Measurements from ENCODE around the gene AFF3.

The AFF3 gene

GRCh38 chr2:99645960-99646359 is 496.4 kb downstream of the AFF3 start:
- Histone ChIP-seq H3K27me3 (ENCODE audit: control insufficient read depth, insufficient read depth, low read length, poor library complexity, severe bottlenecking) (no peaks in the 10 kb centered on the region), H3K27ac (ENCODE audit: insufficient read depth, low read depth, low read length, poor library complexity, severe bottlenecking) (no peak overlapping the region), H3K4me1 (ENCODE audit: control insufficient read depth, insufficient read depth, low read length) (no peaks in the 10 kb centered on the region), H3K36me3 (ENCODE audit: control insufficient read depth, insufficient read depth, low read length) (no peaks in the 10 kb centered on the region), H3K9me3 (ENCODE audit: control insufficient read depth, low read length) (no peaks in the 10 kb centered on the region), H3K4me3 (ENCODE audit: insufficient read depth, low read depth, low read length) (no peak overlapping the region)
- WGBS, 2 experiments = 94 to 96% methylated on average over 2 of the region's 2 CpGs

- H3K4me1 ChIP-seq (ENCODE audit: control insufficient read depth, insufficient read depth, low read length) = no peaks in the 10 kb centered on the region
- no peak overlapping the region for H3K27ac ChIP-seq (ENCODE audit: insufficient read depth, low read depth, low read length, poor library complexity, severe bottlenecking)
- H3K36me3 ChIP-seq (ENCODE audit: control insufficient read depth, insufficient read depth, low read length) = no peaks in the 10 kb centered on the region
- H3K27me3 ChIP-seq (ENCODE audit: control insufficient read depth, insufficient read depth, low read length, poor library complexity, severe bottlenecking) = no peaks in the 10 kb centered on the region
- no peaks in the 10 kb centered on the region for H3K9me3 ChIP-seq (ENCODE audit: control insufficient read depth, low read length)
- H3K4me3 ChIP-seq (ENCODE audit: insufficient read depth, low read depth, low read length) = no peak overlapping the region
- 94% methylated on average over 5 of the region's 5 CpGs for WGBS, 2 experiments
These were observed 498.0 kb downstream of the AFF3 start for GRCh38 chr2:99644419-99644787.

- 93 to 94% methylated on average over 9 of the region's 9 CpGs for WGBS, 2 experiments
- no peak overlapping the region for H3K27ac ChIP-seq (ENCODE audit: insufficient read depth, low read depth, low read length, poor library complexity, severe bottlenecking)
- no peaks in the 10 kb centered on the region for H3K27me3 ChIP-seq (ENCODE audit: control insufficient read depth, insufficient read depth, low read length, poor library complexity, severe bottlenecking)
- no peaks in the 10 kb centered on the region for H3K36me3 ChIP-seq (ENCODE audit: control insufficient read depth, insufficient read depth, low read length)
- H3K9me3 ChIP-seq (ENCODE audit: control insufficient read depth, low read length) = no peaks in the 10 kb centered on the region
- no peak overlapping the region for H3K4me3 ChIP-seq (ENCODE audit: insufficient read depth, low read depth, low read length)
- H3K4me1 ChIP-seq (ENCODE audit: control insufficient read depth, insufficient read depth, low read length) = no peaks in the 10 kb centered on the region
These were observed 498.5 kb downstream of the AFF3 start for GRCh38 chr2:99643787-99644418.

DNA sequence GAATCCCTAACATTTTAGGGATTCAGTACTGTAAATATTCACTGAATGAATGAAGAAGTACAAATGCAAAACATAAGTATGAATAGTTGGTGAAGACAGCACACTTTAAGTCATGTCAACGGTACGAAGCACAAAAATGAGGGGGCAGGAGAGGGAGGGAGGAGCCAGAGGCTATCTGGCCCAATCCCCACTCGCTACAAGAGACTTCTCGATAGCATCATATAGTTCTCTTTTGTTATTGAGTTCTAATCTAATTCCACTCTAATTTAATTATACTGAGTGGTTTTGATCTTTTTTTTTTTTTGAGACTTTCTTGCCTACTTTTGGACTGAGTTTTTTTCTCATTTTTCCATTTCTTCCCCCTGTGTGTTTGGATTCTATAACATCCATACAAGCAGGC is 500.4 kb downstream of the AFF3 start:
- WGBS, 2 experiments = 92% methylated on average over 2 to 3 of the region's 4 CpGs
- Histone ChIP-seq H3K4me3 (ENCODE audit: insufficient read depth, low read depth, low read length) (no peak overlapping the region), H3K36me3 (ENCODE audit: control insufficient read depth, insufficient read depth, low read length) (no peaks in the 10 kb centered on the region), H3K27me3 (ENCODE audit: control insufficient read depth, insufficient read depth, low read length, poor library complexity, severe bottlenecking) (no peaks in the 10 kb centered on the region), H3K4me1 (ENCODE audit: control insufficient read depth, insufficient read depth, low read length) (no peaks in the 10 kb centered on the region), H3K9me3 (ENCODE audit: control insufficient read depth, low read length) (no peaks in the 10 kb centered on the region), H3K27ac (ENCODE audit: insufficient read depth, low read depth, low read length, poor library complexity, severe bottlenecking) (no peak overlapping the region)

DNA sequence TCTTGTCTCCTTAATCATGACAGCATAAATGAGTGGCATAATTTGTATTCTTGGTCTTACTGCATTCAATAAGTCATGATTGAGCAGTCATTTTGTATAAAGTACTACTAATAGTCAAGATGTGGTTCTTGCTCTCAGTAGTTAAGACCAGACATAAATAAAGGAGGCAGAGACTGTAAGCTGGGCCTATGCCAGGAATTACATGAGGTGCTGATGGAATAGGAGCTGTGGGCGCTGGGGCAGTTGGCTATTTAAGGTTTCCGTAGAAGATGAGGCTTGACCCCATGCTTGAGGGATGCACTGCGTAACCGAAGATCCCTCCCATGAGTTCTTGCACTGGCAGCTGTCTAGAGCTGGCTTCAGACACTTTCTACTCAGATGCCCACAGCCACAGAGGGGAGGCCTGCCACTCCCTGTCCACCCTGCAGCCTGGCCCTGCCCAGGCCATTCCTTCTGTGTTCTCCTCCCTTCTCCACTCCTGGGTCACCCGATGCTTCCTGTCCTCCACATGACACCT is 501.7 kb downstream of the AFF3 start:
- WGBS, 2 experiments = 94 to 96% methylated on average over 5 of the region's 5 CpGs
- Histone ChIP-seq H3K9me3 (ENCODE audit: control insufficient read depth, low read length) (no peaks in the 10 kb centered on the region), H3K27ac (ENCODE audit: insufficient read depth, low read depth, low read length, poor library complexity, severe bottlenecking) (no peak overlapping the region), H3K36me3 (ENCODE audit: control insufficient read depth, insufficient read depth, low read length) (no peaks in the 10 kb centered on the region), H3K4me1 (ENCODE audit: control insufficient read depth, insufficient read depth, low read length) (no peaks in the 10 kb centered on the region), H3K27me3 (ENCODE audit: control insufficient read depth, insufficient read depth, low read length, poor library complexity, severe bottlenecking) (no peaks in the 10 kb centered on the region), H3K4me3 (ENCODE audit: insufficient read depth, low read depth, low read length) (no peak overlapping the region)

DNA sequence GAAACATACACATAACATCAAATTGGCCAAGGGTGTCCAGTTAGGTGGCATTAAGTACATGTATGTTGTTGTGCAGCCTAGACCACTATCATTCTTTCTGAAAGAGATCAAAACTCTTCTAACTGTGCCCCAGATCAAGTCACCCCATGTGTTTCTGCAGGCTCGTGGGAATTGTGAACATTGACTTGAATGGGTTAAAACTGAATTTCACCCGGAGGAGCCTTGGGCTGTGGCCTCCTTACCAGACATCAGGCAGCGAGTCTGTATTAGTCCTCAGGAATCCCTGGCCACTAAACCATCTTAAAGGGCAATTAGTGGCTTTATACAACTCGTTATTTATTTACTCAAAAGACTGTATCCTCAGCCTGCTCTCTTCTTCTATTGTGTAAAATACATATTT is 503.6 kb downstream of the AFF3 start:
- 90 to 93% methylated on average over 4 of the region's 4 CpGs for WGBS, 2 experiments
- Histone ChIP-seq H3K4me1 (ENCODE audit: control insufficient read depth, insufficient read depth, low read length) (no peaks in the 10 kb centered on the region), H3K27ac (ENCODE audit: insufficient read depth, low read depth, low read length, poor library complexity, severe bottlenecking) (no peak overlapping the region), H3K4me3 (ENCODE audit: insufficient read depth, low read depth, low read length) (no peak overlapping the region), H3K36me3 (ENCODE audit: control insufficient read depth, insufficient read depth, low read length) (no peaks in the 10 kb centered on the region), H3K27me3 (ENCODE audit: control insufficient read depth, insufficient read depth, low read length, poor library complexity, severe bottlenecking) (no peaks in the 10 kb centered on the region), H3K9me3 (ENCODE audit: control insufficient read depth, low read length) (no peaks in the 10 kb centered on the region)

GRCh38 chr2:99637159-99637697 is 505.2 kb downstream of the AFF3 start:
- Histone ChIP-seq H3K27ac (ENCODE audit: insufficient read depth, low read depth, low read length, poor library complexity, severe bottlenecking) (no peak overlapping the region), H3K9me3 (ENCODE audit: control insufficient read depth, low read length) (no peaks in the 10 kb centered on the region), H3K4me3 (ENCODE audit: insufficient read depth, low read depth, low read length) (no peak overlapping the region), H3K27me3 (ENCODE audit: control insufficient read depth, insufficient read depth, low read length, poor library complexity, severe bottlenecking) (no peaks in the 10 kb centered on the region), H3K4me1 (ENCODE audit: control insufficient read depth, insufficient read depth, low read length) (no peaks in the 10 kb centered on the region), H3K36me3 (ENCODE audit: control insufficient read depth, insufficient read depth, low read length) (no peaks in the 10 kb centered on the region)
- WGBS, 2 experiments = 93 to 95% methylated on average over 7 of the region's 7 CpGs

GRCh38 chr2:99636144-99637034 is 506.0 kb downstream of the AFF3 start:
- H3K4me3 ChIP-seq (ENCODE audit: insufficient read depth, low read depth, low read length) = no peak overlapping the region
- WGBS, 2 experiments = 93% methylated on average over 19 of the region's 19 CpGs
- no peak overlapping the region for H3K27ac ChIP-seq (ENCODE audit: insufficient read depth, low read depth, low read length, poor library complexity, severe bottlenecking)

GRCh38 chr2:99635710-99636109 is 506.7 kb downstream of the AFF3 start:
- no peaks in the 10 kb centered on the region for H3K36me3 ChIP-seq (ENCODE audit: control insufficient read depth, insufficient read depth, low read length)
- no peaks in the 10 kb centered on the region for H3K27me3 ChIP-seq (ENCODE audit: control insufficient read depth, insufficient read depth, low read length, poor library complexity, severe bottlenecking)
- WGBS, 2 experiments = 94 to 96% methylated on average over 4 of the region's 4 CpGs
- no peak overlapping the region for H3K27ac ChIP-seq (ENCODE audit: insufficient read depth, low read depth, low read length, poor library complexity, severe bottlenecking)
- H3K4me1 ChIP-seq (ENCODE audit: control insufficient read depth, insufficient read depth, low read length) = no peaks in the 10 kb centered on the region
- no peak overlapping the region for H3K4me3 ChIP-seq (ENCODE audit: insufficient read depth, low read depth, low read length)
- H3K9me3 ChIP-seq (ENCODE audit: control insufficient read depth, low read length) = no peaks in the 10 kb centered on the region

More at GRCh38 chr2:99636144-99637034, 506.0 kb downstream of the AFF3 start:
- Histone ChIP-seq H3K27me3 (ENCODE audit: control insufficient read depth, insufficient read depth, low read length, poor library complexity, severe bottlenecking) (no peaks in the 10 kb centered on the region), H3K4me1 (ENCODE audit: control insufficient read depth, insufficient read depth, low read length) (no peaks in the 10 kb centered on the region), H3K9me3 (ENCODE audit: control insufficient read depth, low read length) (no peaks in the 10 kb centered on the region), H3K36me3 (ENCODE audit: control insufficient read depth, insufficient read depth, low read length) (no peaks in the 10 kb centered on the region)

DNA sequence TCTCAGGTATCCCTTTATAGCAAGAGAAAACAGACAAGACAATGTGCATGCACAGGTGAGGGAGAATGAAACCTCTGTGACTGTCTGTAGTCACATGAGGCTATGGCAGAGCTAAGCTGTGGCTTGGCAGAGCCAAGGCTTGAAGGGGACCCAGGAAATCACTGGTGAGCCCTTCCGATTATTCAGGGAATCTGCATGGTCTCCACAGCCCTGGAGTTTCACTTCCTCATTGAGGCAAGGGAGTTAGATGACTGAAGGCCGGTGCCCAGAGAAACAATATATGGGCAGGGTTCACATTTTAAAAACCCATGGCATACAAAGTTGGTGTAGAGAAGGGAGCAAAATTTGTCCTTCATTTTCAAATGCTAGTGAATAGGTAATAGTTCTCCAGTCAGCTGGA is 508.2 kb downstream of the AFF3 start:
- no peaks in the 10 kb centered on the region for H3K9me3 ChIP-seq (ENCODE audit: control insufficient read depth, low read length)
- H3K27ac ChIP-seq (ENCODE audit: insufficient read depth, low read depth, low read length, poor library complexity, severe bottlenecking) = no peak overlapping the region
- H3K4me1 ChIP-seq (ENCODE audit: control insufficient read depth, insufficient read depth, low read length) = no peaks in the 10 kb centered on the region
- no peaks in the 10 kb centered on the region for H3K36me3 ChIP-seq (ENCODE audit: control insufficient read depth, insufficient read depth, low read length)
- H3K27me3 ChIP-seq (ENCODE audit: control insufficient read depth, insufficient read depth, low read length, poor library complexity, severe bottlenecking) = no peaks in the 10 kb centered on the region
- H3K4me3 ChIP-seq (ENCODE audit: insufficient read depth, low read depth, low read length) = no peak overlapping the region
- 87 to 90% methylated on average over 2 of the region's 2 CpGs for WGBS, 2 experiments
